Lung microvascular endothelial cell (primary cell): ENCODE results near the gene CDK3. TPM values are rescaled to one million over a fixed set of nuclear protein-coding genes. Genes with fewer than 3 reads are reported as not detected.
"Not testable (repeated sequence)": the region's sequence is repeated elsewhere in the genome, so short reads cannot be mapped to it uniquely, and the experiment has no call there.

ENCODE experiments used
- DNase-seq, 2 donors: peaks; one replicate each; pipeline versions ENCODE4 v3.0.0 to v3.0.0-alpha.2; 2010; ENCODE audit warnings: low read depth in 2 of 2
- total RNA-seq: library from RNA; depleted of rRNA; stranded (reverse); fragments of >200 nt; gene quantifications from 2 replicates; pipeline ENCODE4 v1.2.1, GENCODE V29; 2014

The CDK3 gene
- total RNA-seq, 1 donor from 2014 or later = 0.79 TPM

- DNase-seq = no peak
Measured at GRCh38 chr17:76038050-76038449, 37.4 kb downstream of the CDK3 start.

DNA sequence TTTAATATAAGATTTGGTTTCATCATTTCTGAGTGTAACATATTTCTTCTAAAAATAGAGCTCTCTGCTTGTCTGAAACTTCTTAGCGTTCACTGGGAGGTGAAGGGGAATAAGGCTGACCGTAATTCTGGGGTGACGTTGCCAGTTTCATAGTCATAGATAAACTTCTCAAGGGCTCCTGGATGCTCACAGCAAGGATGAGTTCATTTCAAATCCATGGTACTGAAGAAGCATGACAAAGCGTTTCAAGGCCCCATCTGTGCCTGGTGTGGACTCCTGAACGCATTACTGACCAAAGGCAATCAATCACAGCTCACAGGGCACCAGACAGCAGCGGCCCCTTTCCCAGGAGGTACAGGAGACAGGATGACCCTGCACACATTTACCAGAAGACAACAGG is 38.5 kb downstream of the CDK3 start:
- no peak for DNase-seq

- no peak for DNase-seq
Measured at GRCh38 chr17:76040376-76040775, 39.7 kb downstream of the CDK3 start.

- DNase-seq = not testable (repeated sequence)
Measured at GRCh38 chr17:76042868-76043267, 42.2 kb downstream of the CDK3 start.

GRCh38 chr17:76044475-76045007 is 43.9 kb downstream of the CDK3 start:
- DNase-seq = not testable (repeated sequence)

DNA sequence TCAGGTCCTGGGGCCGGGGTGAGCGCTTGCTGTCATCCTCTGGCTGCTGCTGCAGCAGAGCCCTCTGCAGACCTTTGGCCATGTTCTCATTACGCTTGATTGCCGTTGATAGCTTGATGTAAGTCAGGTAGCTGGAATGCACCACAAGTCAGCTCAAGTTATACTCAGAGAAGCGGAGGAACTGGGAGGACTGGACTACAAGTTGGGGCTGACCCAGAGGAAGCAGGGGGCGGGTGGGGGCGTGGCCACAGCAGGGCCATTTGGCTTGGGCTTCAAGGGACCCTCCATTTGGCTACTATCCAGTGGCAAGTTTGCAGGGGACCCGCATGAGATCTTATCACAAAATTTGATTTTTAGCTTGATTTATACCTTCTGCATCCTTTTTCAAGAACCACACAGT is 45.4 kb downstream of the CDK3 start:
- no peak for DNase-seq

GRCh38 chr17:76048025-76048605 is 47.5 kb downstream of the CDK3 start:
- DNase-seq = no peak

- DNase-seq = peak in 1 of 2 donors; percentile 48
Measured at GRCh38 chr17:76048711-76049110, 48.1 kb downstream of the CDK3 start.

DNA sequence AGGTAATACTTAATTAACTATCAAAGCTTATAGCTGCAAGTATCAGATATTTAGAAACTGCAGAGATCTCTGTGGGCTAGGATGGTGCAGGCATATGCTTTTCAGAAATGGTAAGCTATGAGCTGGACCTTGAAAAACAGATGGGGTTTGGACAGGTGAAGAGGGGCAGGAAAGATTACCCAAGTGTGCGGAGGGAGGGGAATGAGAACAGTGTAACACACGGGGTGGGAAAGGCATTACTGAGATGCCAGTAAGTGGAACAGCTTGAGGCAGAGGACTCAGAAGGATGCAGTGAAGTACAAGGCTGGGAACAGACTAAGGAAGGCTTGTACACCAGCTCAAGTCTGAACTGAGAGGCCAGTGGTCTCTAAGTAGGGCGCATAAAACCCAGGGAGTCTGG is 48.6 kb downstream of the CDK3 start:
- DNase-seq = no peak

DNA sequence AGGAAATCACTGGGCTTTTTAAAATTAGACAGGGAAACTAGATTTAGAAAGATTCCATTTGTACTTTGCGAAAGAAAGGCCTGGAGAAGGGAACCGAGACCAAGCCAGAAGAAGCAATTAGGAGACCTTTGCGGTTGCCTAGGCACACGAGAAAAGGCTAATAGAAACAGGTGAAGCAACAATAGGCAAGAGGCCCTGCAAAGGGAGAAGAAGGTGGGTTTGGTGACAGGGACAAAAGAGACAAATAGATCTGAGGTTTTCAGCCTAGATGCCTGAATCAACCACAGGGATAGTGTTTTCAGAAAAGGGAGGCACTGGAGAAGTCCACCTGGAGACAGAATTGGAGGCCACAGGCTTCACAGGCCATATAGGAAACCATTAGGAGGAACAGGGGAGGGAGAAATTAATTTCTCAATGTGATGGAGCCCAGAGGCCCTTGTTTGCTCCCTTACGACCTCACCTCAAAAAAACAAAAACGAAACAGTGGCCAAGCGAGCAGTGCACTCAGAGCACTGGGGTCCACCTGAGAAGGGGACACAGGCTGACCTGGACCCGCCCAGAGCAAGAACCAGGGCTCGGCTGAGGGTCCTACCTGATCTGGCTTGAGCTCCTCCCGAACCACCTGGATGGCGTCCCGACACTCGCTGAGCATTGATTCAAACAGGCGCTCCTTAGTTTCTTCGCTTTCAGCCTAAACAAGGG is 49.3 kb downstream of the CDK3 start:
- no peak for DNase-seq

DNA sequence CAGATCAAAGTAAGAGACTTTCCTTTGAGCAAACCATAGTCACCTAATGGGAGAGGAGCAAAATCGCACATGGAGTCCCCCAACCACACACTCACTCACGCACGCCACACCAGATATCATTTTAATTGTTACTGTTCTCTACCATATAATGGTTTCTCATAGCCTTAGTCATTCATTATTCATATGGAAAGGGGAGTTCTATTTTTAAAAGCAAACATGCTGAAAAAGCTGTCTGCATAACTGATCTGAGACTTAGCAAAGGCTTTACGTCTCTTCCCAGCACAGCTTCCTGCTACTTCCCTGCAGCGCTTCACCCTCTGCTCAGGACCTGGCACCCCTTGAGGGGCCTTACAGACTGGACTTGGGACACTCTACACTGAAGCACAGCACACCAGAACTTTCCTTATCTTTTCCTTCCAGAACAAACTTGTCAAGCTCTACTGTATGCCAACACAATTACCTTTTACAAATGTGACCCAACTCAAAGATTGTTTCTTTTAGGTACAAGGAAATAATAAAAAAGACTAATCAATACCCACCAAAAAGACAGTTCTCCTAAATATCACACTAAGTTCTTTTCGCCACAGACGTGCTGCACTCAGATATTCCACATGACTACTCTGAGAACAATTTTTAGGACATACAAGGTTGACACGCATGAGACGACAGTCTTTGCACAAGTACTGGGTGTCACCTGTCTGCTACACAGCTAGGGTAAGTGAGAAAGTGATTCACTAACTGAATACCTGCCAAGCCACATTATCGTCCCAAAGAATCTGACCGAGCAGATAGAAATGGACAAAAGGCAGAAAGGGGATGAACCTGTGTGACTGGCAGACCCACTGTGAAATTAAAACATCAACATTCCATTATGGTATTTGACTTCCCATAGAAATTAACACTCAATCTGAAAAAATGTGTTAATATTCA is 50.1 kb downstream of the CDK3 start:
- no peak for DNase-seq

- DNase-seq = no peak
Measured at GRCh38 chr17:76051561-76051960, 50.9 kb downstream of the CDK3 start.

GRCh38 chr17:76053246-76054111 is 52.8 kb downstream of the CDK3 start:
- DNase-seq = peak in 1 of 2 donors; percentile 72

DNA sequence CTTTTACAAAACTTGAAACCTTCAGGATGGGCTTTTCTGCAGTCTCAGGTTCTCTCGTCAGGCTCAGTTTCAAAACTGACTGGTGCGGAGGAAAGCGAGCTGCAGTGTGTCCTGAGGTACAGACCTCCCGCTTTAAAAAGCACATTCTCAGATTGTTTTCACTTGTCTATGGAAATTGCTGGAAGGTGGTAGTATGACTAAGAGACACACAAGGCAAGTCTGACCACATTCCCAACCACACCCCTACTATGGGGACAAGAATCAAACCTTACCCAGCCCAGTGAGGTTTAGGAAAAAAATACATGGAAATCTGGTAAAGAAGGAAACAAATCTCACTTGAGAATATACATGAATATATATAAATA is 53.4 kb downstream of the CDK3 start:
- DNase-seq = no peak

Other genes starting within 250 kb of the CDK3 start
- 101 TPM in 2 replicates for gene GALK1, start 235.7 kb upstream of the CDK3 start, total RNA-seq
- 5.2 and 9.1 TPM in 2 replicates for gene UNK, start 216.0 kb upstream of the CDK3 start, total RNA-seq
- 3.8 and 5.2 TPM in 2 replicates for gene UNC13D, start 156.5 kb upstream of the CDK3 start, total RNA-seq
- 19.4 and 24.4 TPM in 2 replicates for gene WBP2, start 145.5 kb upstream of the CDK3 start, total RNA-seq
- gene TRIM47, start 122.3 kb upstream of the CDK3 start, total RNA-seq = 42.7 and 56.9 TPM in 2 replicates
- gene TRIM65, start 103.9 kb upstream of the CDK3 start, total RNA-seq = 16.3 and 17.7 TPM in 2 replicates
- gene MRPL38, start 96.0 kb upstream of the CDK3 start, total RNA-seq = 26.8 and 28.2 TPM in 2 replicates
- gene FBF1, start 59.8 kb upstream of the CDK3 start, total RNA-seq = 3.1 and 3.8 TPM in 2 replicates
- 35.7 and 50.2 TPM in 2 replicates for gene ACOX1, start 21.7 kb upstream of the CDK3 start, total RNA-seq
- 16.1 and 20.0 TPM in 2 replicates for gene TEN1, start 21.6 kb upstream of the CDK3 start, total RNA-seq
- not detected in 2 replicates for gene EVPL, start 26.5 kb downstream of the CDK3 start, total RNA-seq
- gene SRP68, start 71.7 kb downstream of the CDK3 start, total RNA-seq = 20.0 and 21.4 TPM in 2 replicates
- under 0.01 and 0.20 TPM in 2 replicates for gene GALR2, start 73.9 kb downstream of the CDK3 start, total RNA-seq
- gene ZACN, start 78.3 kb downstream of the CDK3 start, total RNA-seq = not detected in 2 replicates
- gene EXOC7, start 102.9 kb downstream of the CDK3 start, total RNA-seq = 55.4 and 74.0 TPM in 2 replicates
- gene FOXJ1, start 140.4 kb downstream of the CDK3 start, total RNA-seq = not detected in 2 replicates
- gene RNF157, start 239.6 kb downstream of the CDK3 start, total RNA-seq = 0.20 and 0.22 TPM in 2 replicates